GM21381 (cell line): ENCODE data around the gene TFF3.

Source experiments
- ATAC-seq: cut with Tn5 transposase; IDR thresholded peaks from one replicate; pipeline ENCODE4 v1.9.1; 2021; ENCODE audit warnings: mild to moderate bottlenecking, moderate library complexity; ENCODE audit not compliant: unreplicated experiment

Gene TFF3

GRCh38 chr21:42291751-42292562, 23.3 kb downstream of the TFF3 start:
- no peak for ATAC-seq

GRCh38 chr21:42291003-42291750, 24.0 kb downstream of the TFF3 start:
- no peak for ATAC-seq

- no peak for ATAC-seq
Measured at GRCh38 chr21:42290505-42290904, 24.7 kb downstream of the TFF3 start.

- ATAC-seq = no peak
Measured at GRCh38 chr21:42289926-42290325, 25.3 kb downstream of the TFF3 start.

GRCh38 chr21:42288962-42289361, 26.2 kb downstream of the TFF3 start:
- no peak for ATAC-seq

- no peak for ATAC-seq
Measured at GRCh38 chr21:42287193-42288083, 27.8 kb downstream of the TFF3 start.

- no peak for ATAC-seq
Measured at GRCh38 chr21:42286416-42286815, 28.8 kb downstream of the TFF3 start.

- no peak for ATAC-seq
Measured at GRCh38 chr21:42285569-42286245, 29.5 kb downstream of the TFF3 start.

- no peak for ATAC-seq
Measured at GRCh38 chr21:42282715-42283114, 32.5 kb downstream of the TFF3 start.

- ATAC-seq = no peak
Measured at GRCh38 chr21:42282021-42282420, 33.2 kb downstream of the TFF3 start.

- ATAC-seq = no peak
Measured at GRCh38 chr21:42281181-42281680, 34.0 kb downstream of the TFF3 start.

- ATAC-seq = no peak
Measured at GRCh38 chr21:42280356-42281180, 34.6 kb downstream of the TFF3 start.

GRCh38 chr21:42279888-42280287, 35.3 kb downstream of the TFF3 start:
- ATAC-seq = no peak

- ATAC-seq = no peak
Measured at GRCh38 chr21:42279341-42279871, 35.8 kb downstream of the TFF3 start.

- no peak for ATAC-seq
Measured at GRCh38 chr21:42278451-42279149, 36.6 kb downstream of the TFF3 start.

GRCh38 chr21:42277593-42277992, 37.6 kb downstream of the TFF3 start:
- no peak for ATAC-seq

GRCh38 chr21:42276526-42277154, 38.6 kb downstream of the TFF3 start:
- ATAC-seq = no peak

GRCh38 chr21:42276076-42276475, 39.1 kb downstream of the TFF3 start:
- no peak for ATAC-seq
